ENCODE data around the gene EEA1. TPM values are rescaled to one million over a fixed set of nuclear protein-coding genes. Genes with fewer than 3 reads are reported as not detected.
"Not testable (repeated sequence)": the region's sequence is repeated elsewhere in the genome, so short reads cannot be mapped to it uniquely, and the experiment has no call there.

EEA1 gene
- total RNA-seq, 1 donor from 2014 or later, result 58.7 TPM

GRCh38 chr12:92753976-92754885, 174.9 kb downstream of the EEA1 start:
- no peak for DNase-seq (ENCODE audit: low spot score)

- DNase-seq (ENCODE audit: low spot score), result not testable (repeated sequence)
Observed at GRCh38 chr12:92749691-92750090, 179.4 kb downstream of the EEA1 start.

DNA sequence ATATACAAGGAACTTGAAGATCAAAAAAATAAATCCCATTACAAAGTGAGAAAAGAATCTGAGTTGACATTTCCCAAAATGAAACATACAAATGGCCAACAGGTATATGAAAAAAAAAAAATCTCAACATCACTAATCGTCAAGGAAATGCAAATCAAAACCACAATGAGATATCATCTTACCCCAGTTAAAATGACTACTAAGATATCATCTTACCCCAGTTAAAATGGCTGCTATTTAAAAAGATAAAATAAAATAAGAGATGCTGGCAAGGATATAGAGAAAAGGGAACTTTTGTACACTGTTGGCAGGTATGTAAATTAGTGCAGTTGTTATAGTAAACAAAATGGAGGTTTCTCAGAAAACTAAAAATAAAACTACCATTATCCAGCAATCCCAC, 181.9 kb downstream of the EEA1 start:
- no peak for DNase-seq (ENCODE audit: low spot score)

GRCh38 chr12:92745856-92746550, 183.1 kb downstream of the EEA1 start:
- DNase-seq (ENCODE audit: low spot score), result no peak

- no peak for DNase-seq (ENCODE audit: low spot score)
Observed at GRCh38 chr12:92743026-92743425, 186.1 kb downstream of the EEA1 start.

GRCh38 chr12:92740411-92740810, 188.7 kb downstream of the EEA1 start:
- DNase-seq (ENCODE audit: low spot score), result no peak

- no peak for DNase-seq (ENCODE audit: low spot score)
Observed at GRCh38 chr12:92739113-92739512, 190.0 kb downstream of the EEA1 start.

- DNase-seq (ENCODE audit: low spot score), result no peak
Observed at GRCh38 chr12:92737855-92738850, 190.9 kb downstream of the EEA1 start.

DNA sequence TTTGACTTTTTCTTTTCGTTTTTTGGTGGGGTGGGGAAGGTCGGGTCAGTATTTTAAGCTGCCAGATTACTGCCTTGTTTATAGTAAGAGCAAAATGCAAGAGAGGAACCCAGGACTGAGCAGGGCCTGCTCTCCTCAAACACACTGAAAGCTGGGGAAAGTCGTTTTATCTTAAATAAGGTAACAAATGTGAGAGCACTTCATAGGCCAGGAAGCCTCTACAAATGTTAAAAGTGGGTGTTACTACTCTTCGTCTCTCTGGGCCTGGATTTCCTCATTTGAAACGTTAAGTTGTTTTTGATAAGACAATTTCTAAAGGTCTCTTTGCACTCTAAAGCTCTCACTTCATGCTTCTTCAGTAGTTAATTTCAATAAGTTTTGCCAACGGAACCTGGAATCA, 192.5 kb downstream of the EEA1 start:
- DNase-seq (ENCODE audit: low spot score), result no peak

DNA sequence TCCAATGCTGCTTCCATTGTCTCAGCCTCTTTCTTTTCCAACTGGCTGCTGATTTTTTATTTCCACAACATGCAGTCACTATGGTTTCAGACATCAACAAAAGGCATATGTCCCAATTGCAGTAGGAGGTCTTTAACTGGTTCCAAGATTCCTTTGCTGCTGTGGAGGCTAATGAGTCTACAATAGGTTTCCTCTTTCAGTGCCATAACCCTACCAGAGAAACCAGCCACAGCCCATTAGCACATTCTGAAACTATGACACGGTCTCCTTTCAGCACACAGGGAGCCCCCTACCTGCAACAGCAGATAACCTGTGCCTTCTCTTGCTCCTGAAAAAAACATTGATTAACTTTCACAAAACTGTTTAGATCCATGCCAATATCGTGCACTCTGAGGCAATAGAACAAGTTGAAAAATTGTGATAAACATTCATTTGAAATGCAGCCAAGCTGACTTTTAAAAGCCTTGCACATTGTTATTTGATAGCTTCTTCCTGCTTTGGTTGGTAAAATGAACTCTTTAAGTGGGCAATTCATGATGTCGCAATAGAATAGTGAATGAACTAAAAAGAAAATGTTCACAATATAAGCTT, 193.9 kb downstream of the EEA1 start:
- no peak for DNase-seq (ENCODE audit: low spot score)

- no peak for DNase-seq (ENCODE audit: low spot score)
Observed at GRCh38 chr12:92733661-92734060, 195.4 kb downstream of the EEA1 start.

GRCh38 chr12:92733181-92733580, 195.9 kb downstream of the EEA1 start:
- no peak for DNase-seq (ENCODE audit: low spot score)

- no peak for DNase-seq (ENCODE audit: low spot score)
Observed at GRCh38 chr12:92732716-92733115, 196.4 kb downstream of the EEA1 start.

GRCh38 chr12:92732216-92732615, 196.9 kb downstream of the EEA1 start:
- no peak for DNase-seq (ENCODE audit: low spot score)

- DNase-seq (ENCODE audit: low spot score), result no peak
Observed at GRCh38 chr12:92730758-92731157, 198.3 kb downstream of the EEA1 start.

DNA sequence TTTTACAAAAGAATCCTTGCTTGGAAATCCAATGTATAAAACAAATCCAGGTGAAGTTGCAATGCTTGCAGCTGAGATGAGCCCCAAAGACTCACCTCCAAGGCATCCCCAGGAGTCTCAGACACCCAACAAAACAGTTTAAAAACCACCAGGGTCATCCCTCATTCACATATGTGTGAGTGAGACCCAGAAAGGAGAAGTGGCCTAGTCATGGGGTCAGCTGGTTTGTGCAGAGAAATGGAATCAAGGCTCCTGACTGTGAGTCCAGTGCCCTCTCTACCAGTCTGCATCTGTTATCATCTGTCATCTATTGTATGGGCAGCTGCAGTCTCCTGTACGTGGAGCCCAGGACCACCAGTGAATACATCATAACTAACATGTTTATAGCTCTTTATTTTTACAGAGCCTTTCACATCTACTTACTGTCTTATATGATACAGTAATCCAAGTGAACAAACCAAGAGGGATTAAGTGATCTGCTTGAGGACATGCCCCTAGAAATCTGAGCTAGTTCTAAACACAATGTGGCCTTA, 199.3 kb downstream of the EEA1 start:
- no peak for DNase-seq (ENCODE audit: low spot score)

DNA sequence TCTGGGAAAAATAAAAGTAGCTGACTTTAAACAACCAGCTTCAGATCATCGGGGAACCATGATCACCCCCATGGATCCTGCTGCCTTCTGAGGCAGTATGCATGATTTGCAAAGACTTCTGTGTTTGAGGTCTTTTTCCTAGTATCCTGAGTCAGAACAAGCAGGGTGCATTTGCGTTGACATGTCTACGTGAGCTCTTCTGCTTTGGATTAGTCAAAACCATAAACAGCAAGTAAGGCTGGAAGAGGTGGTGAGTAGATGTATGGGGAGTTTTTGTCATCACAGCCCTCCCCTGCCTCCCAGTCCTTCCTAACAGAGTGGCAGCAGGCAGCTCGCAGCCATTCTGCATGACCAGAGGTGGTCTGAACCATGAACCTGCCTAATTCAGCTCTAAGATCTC, 202.2 kb downstream of the EEA1 start:
- no peak for DNase-seq (ENCODE audit: low spot score)

GRCh38 chr12:92722897-92723296, 206.2 kb downstream of the EEA1 start:
- DNase-seq (ENCODE audit: low spot score), result no peak

DNA sequence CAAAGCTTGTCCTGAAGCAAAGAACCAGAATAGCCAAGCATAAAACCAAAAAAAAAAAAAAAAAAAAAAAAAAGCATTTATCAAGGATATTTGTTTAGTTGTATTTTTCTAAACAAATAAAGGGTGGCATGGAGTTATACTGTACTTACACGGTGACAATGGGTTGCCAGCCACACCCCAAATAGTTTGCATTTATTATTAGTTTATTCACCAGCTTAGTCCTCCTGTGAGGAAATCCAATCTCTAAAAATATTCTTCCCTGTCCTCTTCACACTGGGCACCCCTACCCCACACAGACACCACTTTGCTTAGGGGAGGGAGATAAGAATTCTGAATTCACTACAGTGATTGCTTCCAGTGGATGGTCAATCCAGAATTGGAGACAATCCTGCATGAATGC, 207.4 kb downstream of the EEA1 start:
- no peak for DNase-seq (ENCODE audit: low spot score)

DNA sequence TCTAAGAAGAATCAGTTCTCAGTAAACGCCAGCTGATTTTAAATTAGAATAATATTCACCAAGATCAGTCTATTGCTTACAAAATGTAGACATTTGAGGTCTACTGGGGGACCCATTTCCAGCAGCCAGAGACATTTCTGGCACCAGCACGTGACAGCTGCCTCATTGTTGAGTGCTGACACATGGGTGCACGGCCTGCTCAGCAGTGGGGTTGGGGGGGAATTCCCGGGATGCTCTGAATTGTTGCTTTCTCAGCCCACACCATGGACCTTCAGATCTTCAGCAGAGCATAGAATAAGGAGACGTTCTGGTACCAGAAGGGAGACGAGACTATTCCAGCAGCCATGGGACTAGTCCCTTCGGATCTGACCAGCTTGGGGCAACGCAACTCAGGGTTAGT, 208.0 kb downstream of the EEA1 start:
- no peak for DNase-seq (ENCODE audit: low spot score)
